Fibroblast of skin of abdomen (primary cell): ENCODE data around the gene ACTR10.
"Not testable (repeated sequence)": the region's sequence is repeated elsewhere in the genome, so short reads cannot be mapped to it uniquely, and the experiment has no call there.

ENCODE experiments used
- DNase-seq: peaks from one replicate; pipeline ENCODE4 v3.0.0-alpha.2; 2013

ACTR10 gene

GRCh38 chr14:58216544-58216943, 16.6 kb downstream of the ACTR10 start:
- DNase-seq: peak; percentile 48

- no peak for DNase-seq
Observed at GRCh38 chr14:58227096-58227819, 27.3 kb downstream of the ACTR10 start.

- DNase-seq: no peak
Observed at GRCh38 chr14:58238252-58239243, 38.6 kb downstream of the ACTR10 start.

GRCh38 chr14:58239244-58240195, 39.6 kb downstream of the ACTR10 start:
- DNase-seq: peak; percentile 65

- DNase-seq: no peak
Observed at GRCh38 chr14:58243790-58244555, 44.0 kb downstream of the ACTR10 start.

GRCh38 chr14:58244556-58245387, 44.8 kb downstream of the ACTR10 start, which contains the start of gene PSMA3:
Gene PSMA3 (plus strand): TSS chr14:58244843. CDS start chr14:58244921, 78 bp downstream.
- DNase-seq: peak; percentile 97

- no peak for DNase-seq
Observed at GRCh38 chr14:58245562-58245961, 45.6 kb downstream of the ACTR10 start.

- DNase-seq: no peak
Observed at GRCh38 chr14:58249611-58250010, 49.7 kb downstream of the ACTR10 start.

- DNase-seq: no peak
Observed at GRCh38 chr14:58258156-58258555, 58.2 kb downstream of the ACTR10 start.

GRCh38 chr14:58262005-58262404, 62.1 kb downstream of the ACTR10 start:
- not testable (repeated sequence) for DNase-seq

GRCh38 chr14:58265401-58265800, 65.5 kb downstream of the ACTR10 start:
- DNase-seq: no peak

GRCh38 chr14:58270628-58271027, 70.7 kb downstream of the ACTR10 start:
- DNase-seq: no peak

GRCh38 chr14:58272588-58273372, 72.8 kb downstream of the ACTR10 start:
- DNase-seq: peak; percentile 8

- no peak for DNase-seq
Observed at GRCh38 chr14:58274881-58275280, 74.9 kb downstream of the ACTR10 start.

- no peak for DNase-seq
Observed at GRCh38 chr14:58275527-58276190, 75.7 kb downstream of the ACTR10 start.

- no peak for DNase-seq
Observed at GRCh38 chr14:58276208-58276607, 76.3 kb downstream of the ACTR10 start.

GRCh38 chr14:58278177-58278576, 78.2 kb downstream of the ACTR10 start:
- DNase-seq: no peak

GRCh38 chr14:58280954-58281787, 81.2 kb downstream of the ACTR10 start:
- DNase-seq: peak; percentile 96
